Motor neuron (in vitro differentiated cells): Measurements from ENCODE around the gene SCN4A. TPM values are rescaled to one million over a fixed set of nuclear protein-coding genes. Genes with fewer than 3 reads are reported as not detected.

Experiments used
- ATAC-seq, 8 experiments: fragments of 200-7000 bp; cut with Tn5 transposase; replicated peaks in 6 of 8; 2 replicates each; pipeline ENCODE4 v1.8.0; 2021; ENCODE audit warnings: mild to moderate bottlenecking in 8 of 8, moderate library complexity in 8 of 8
- H3K27ac ChIP-seq, 2 donors: fragments of 250-450 bp; sonication (Bioruptor Pico); 2 replicates each; pipeline ENCODE4 v1.9.0; 2021; ENCODE audit warnings: antibody characterized with exemption in 2 of 2, mild to moderate bottlenecking in 2 of 2, moderate library complexity in 1 of 2
- H3K4me1 ChIP-seq, 2 donors: fragments of 250-450 bp; sonication (Bioruptor Pico); replicated peaks in 1 of 2; 2 replicates each; pipeline ENCODE4 v1.6.1; 2021; ENCODE audit warnings: antibody characterized with exemption in 2 of 2, mild to moderate bottlenecking in 2 of 2, moderate library complexity in 1 of 2
- H3K4me3 ChIP-seq, 5 donors: fragments of 250-450 bp; sonication (Bioruptor Pico); 2 replicates each; pipeline ENCODE4 v1.9.0; 2021; ENCODE audit warnings: antibody characterized with exemption in 5 of 5, mild to moderate bottlenecking in 5 of 5, moderate library complexity in 4 of 5
- WGBS, 10 experiments: fragments of 450-650 bp; shearing (Covaris generic); methylation state at CpG; one replicate each; pipeline ENCODE4 v1.0.0; 2022; 5-methylcytosine and 5-hydroxymethylcytosine counted together
- in situ Hi-C, 9 experiments: fragments of 400-800 bp; cut with MboI; loops; one replicate each; pipeline ENCODE4 v1.15.0; 2021; ENCODE audit warnings: low sequenced_read_pairs in 9 of 9, low pct_unique_long_range_greater_than_20kb in 2 of 9; ENCODE audit not compliant: unreplicated experiment in 9 of 9
- total RNA-seq, 8 experiments: library from RNA; unstranded; fragments of 300-600 nt; gene quantifications; 2 replicates each; pipeline versions ENCODE4 v1.2.3 to v1.2.4, GENCODE V29; 2022

Gene SCN4A
- total RNA-seq, 8 experiments from 2014 or later: 0.04 to 2.1 (median 1.0) TPM

- in situ Hi-C loops: no loop called here
- Histone ChIP-seq H3K4me1 (no peaks in the 10 kb centered on the region), H3K27ac (no peak overlapping the region), H3K4me3 (no peak overlapping the region)
- 10 to 86% (median 50%) methylated on average over 1 to 4 of the region's 10 CpGs; no CpG with 5 or more reads in 3 of the 10 experiments for WGBS, 10 experiments
- peak in 7 of 8 experiments; percentile 15 to 81 (median 39) for ATAC-seq
Observed at GRCh38 chr17:63974594-63975192, 2.0 kb upstream of the SCN4A start.

GRCh38 chr17:63973930-63974593 lies 1.3 kb upstream of the SCN4A start:
- 20 to 90% (median 68%) methylated on average over 1 to 8 of the region's 12 CpGs; no CpG with 5 or more reads in 5 of the 10 experiments for WGBS, 10 experiments
- in situ Hi-C loops: no loop called here
- Histone ChIP-seq H3K4me1 (no peaks in the 10 kb centered on the region), H3K4me3 (no peak overlapping the region), H3K27ac (no peak overlapping the region)
- peak; percentile 24 to 90 (median 72) for ATAC-seq

GRCh38 chr17:63973247-63973646 lies 529 bp upstream of the SCN4A start:
- H3K27ac ChIP-seq: no peak overlapping the region
- in situ Hi-C loops: no loop called here
- WGBS, 10 experiments: 72 to 100% (median 88%) methylated on average over 1 to 4 of the region's 6 CpGs; no CpG with 5 or more reads in 4 of the 10 experiments
- no peak overlapping the region for H3K4me3 ChIP-seq
- ATAC-seq: no peak
- no peaks in the 10 kb centered on the region for H3K4me1 ChIP-seq

GRCh38 chr17:63969278-63969677 lies 3.4 kb downstream of the SCN4A start:
- ATAC-seq: no peak
- whole genome bisulfite sequencing, 10 experiments: 44 to 88% (median 69%) methylated on average over 1 to 9 of the region's 10 CpGs; no CpG with 5 or more reads in 1 of the 10 experiments

GRCh38 chr17:63967953-63968352 lies 4.8 kb downstream of the SCN4A start:
- WGBS, 10 experiments: 40 to 100% (median 91%) methylated on average over 1 to 14 of the region's 19 CpGs; no CpG with 5 or more reads in 4 of the 10 experiments
- no peak for ATAC-seq
- in situ Hi-C loops: no loop called here
- H3K4me1 ChIP-seq: no peaks in the 10 kb centered on the region
- no peak overlapping the region for H3K4me3 ChIP-seq
- H3K27ac ChIP-seq: no peak overlapping the region

More at GRCh38 chr17:63969278-63969677, 3.4 kb downstream of the SCN4A start:
- no peaks in the 10 kb centered on the region for H3K4me1 ChIP-seq
- in situ Hi-C loops: no loop called here
- no peak overlapping the region for H3K27ac ChIP-seq
- H3K4me3 ChIP-seq: no peak overlapping the region

- in situ Hi-C loops: no loop called here
Observed at GRCh38 chr17:63966646-63967264, 6.0 kb downstream of the SCN4A start.

GRCh38 chr17:63963123-63963522 lies 9.6 kb downstream of the SCN4A start:
- ATAC-seq: no peak
- Histone ChIP-seq H3K4me1 (peaks cover 6 to 18% of the 10 kb centered on the region in 2 donors), H3K4me3 (no peak overlapping the region), H3K27ac (no peak overlapping the region)
- in situ Hi-C loops: no loop called here
- 79 to 100% (median 89%) methylated on average over 2 to 3 of the region's 4 CpGs; no CpG with 5 or more reads in 4 of the 10 experiments for WGBS, 10 experiments

More at GRCh38 chr17:63966646-63967264, 6.0 kb downstream of the SCN4A start:
- H3K4me3 ChIP-seq: no peak overlapping the region
- WGBS, 10 experiments: 40 to 100% (median 71%) methylated on average over 1 to 9 of the region's 11 CpGs; no CpG with 5 or more reads in 2 of the 10 experiments
- ATAC-seq: no peak
- peaks cover 0 to 7% of the 10 kb centered on the region in 2 donors for H3K4me1 ChIP-seq
- H3K27ac ChIP-seq: no peak overlapping the region

- peaks cover 6 to 18% of the 10 kb centered on the region in 2 donors for H3K4me1 ChIP-seq
- H3K27ac ChIP-seq: no peak overlapping the region
- H3K4me3 ChIP-seq: no peak overlapping the region
- no peak for ATAC-seq
- WGBS, 10 experiments: 10 to 86% (median 50%) methylated on average over 2 to 4 of the region's 10 CpGs; no CpG with 5 or more reads in 4 of the 10 experiments
- in situ Hi-C loops: no loop called here
Observed at GRCh38 chr17:63962298-63962744, 10.4 kb downstream of the SCN4A start.

GRCh38 chr17:63961355-63962212 lies 11.1 kb downstream of the SCN4A start:
- no peak overlapping the region for H3K27ac ChIP-seq
- ATAC-seq: peak; percentile 78 to 91 (median 86)
- H3K4me3 ChIP-seq: peak overlapping the region in 4 of 5 donors; percentile 13 to 33 (median 18)
- peaks cover 6 to 18% of the 10 kb centered on the region in 2 donors for H3K4me1 ChIP-seq
- WGBS, 10 experiments: 67% methylated on average over 1 of the region's 37 CpGs; no CpG with 5 or more reads in 9 of the 10 experiments
- in situ Hi-C loops: no loop called here

- Histone ChIP-seq H3K4me1 (peaks cover 6 to 18% of the 10 kb centered on the region in 2 donors), H3K4me3 (peak overlapping the region in 1 of 5 donors; percentile 33), H3K27ac (no peak overlapping the region)
- WGBS, 10 experiments: 44 to 60% (median 50%) methylated on average over 1 to 7 of the region's 7 CpGs; no CpG with 5 or more reads in 7 of the 10 experiments
- ATAC-seq: no peak
- in situ Hi-C loops: no loop called here
Observed at GRCh38 chr17:63960430-63960829, 12.3 kb downstream of the SCN4A start.

GRCh38 chr17:63960006-63960405 lies 12.7 kb downstream of the SCN4A start:
- H3K4me3 ChIP-seq: no peak overlapping the region
- WGBS, 10 experiments: 60 to 97% methylated on average over 2 to 5 of the region's 9 CpGs; no CpG with 5 or more reads in 8 of the 10 experiments
- no peak overlapping the region for H3K27ac ChIP-seq
- no peak for ATAC-seq
- H3K4me1 ChIP-seq: peaks cover 6 to 18% of the 10 kb centered on the region in 2 donors
- in situ Hi-C loops: no loop called here

- peaks cover 6 to 13% of the 10 kb centered on the region in 2 donors for H3K4me1 ChIP-seq
- no peak overlapping the region for H3K4me3 ChIP-seq
- no peak for ATAC-seq
- no peak overlapping the region for H3K27ac ChIP-seq
- in situ Hi-C loops: no loop called here
- WGBS, 10 experiments: 71 to 100% (median 100%) methylated on average over 1 to 5 of the region's 5 CpGs; no CpG with 5 or more reads in 3 of the 10 experiments
Observed at GRCh38 chr17:63956296-63956920, 16.3 kb downstream of the SCN4A start.
